Astrocyte of the spinal cord (primary cell): ENCODE results near the gene OSGEP.
"Not testable (repeated sequence)": the region's sequence is repeated elsewhere in the genome, so short reads cannot be mapped to it uniquely, and the experiment has no call there.

Experiments used
- DNase-seq: peaks from one replicate; pipeline ENCODE4 v3.0.0; 2011; ENCODE audit warnings: low read depth, low spot score
- H3K4me3 ChIP-seq: 2 replicates; pipeline ENCODE4 v1.5.1; 2011; ENCODE audit warnings: low read depth, mild to moderate bottlenecking, low read length, moderate library complexity
- in situ Hi-C: cut with HindIII; loops from 2 replicates; pipeline ENCODE4 v1.10.0; 2017; ENCODE audit warnings: low sequenced_read_pairs
- TF ChIP-seq, protein P1 (sequence below): IDR thresholded peaks from 2 replicates; pipeline ENCODE4 v1.5.1; 2012; ENCODE audit warnings: low read depth, mild to moderate bottlenecking, low read length, inconsistent platforms

Gene OSGEP

DNA sequence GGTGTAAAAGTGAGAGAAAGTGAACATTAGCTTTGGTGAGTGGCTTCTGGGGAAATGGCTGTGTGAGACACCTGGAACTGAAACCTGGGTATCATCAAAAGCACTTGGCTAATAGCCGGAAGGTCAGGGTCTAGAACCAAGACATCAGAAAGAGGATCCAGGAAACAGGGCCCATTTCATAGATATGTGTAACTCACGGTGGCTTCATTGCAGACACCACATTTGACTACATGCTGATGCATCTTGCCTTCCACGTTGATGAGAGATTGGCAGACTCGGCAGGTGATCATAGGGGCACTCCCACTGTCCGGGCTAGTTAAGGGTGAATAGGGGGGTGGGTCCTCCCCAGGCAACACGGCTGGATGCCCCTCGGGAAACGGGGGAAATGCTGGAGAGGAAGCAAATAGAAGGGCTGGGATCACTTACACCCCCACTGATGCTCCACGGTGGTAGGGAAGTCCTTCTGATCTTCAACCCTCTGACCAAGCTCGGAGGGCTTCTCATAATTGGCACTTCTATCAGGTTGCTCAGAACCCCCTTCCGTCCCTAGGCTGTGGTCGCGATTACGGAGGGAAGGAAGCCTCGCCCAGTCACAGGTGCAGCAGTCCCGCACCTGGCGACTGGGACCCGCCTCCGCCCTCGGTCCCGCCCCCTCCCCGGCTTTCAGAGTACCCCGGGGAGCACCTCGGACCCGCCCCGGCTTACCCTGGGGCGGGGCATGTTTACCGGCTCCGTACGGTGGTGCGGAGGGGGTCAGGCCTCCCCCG lies 6.0 kb upstream of the OSGEP start:
- in situ Hi-C loops: no loop called here
- H3K4me3 ChIP-seq: peak overlapping the region; percentile 92
- DNase-seq: no peak
- TF ChIP-seq, protein P1, sequence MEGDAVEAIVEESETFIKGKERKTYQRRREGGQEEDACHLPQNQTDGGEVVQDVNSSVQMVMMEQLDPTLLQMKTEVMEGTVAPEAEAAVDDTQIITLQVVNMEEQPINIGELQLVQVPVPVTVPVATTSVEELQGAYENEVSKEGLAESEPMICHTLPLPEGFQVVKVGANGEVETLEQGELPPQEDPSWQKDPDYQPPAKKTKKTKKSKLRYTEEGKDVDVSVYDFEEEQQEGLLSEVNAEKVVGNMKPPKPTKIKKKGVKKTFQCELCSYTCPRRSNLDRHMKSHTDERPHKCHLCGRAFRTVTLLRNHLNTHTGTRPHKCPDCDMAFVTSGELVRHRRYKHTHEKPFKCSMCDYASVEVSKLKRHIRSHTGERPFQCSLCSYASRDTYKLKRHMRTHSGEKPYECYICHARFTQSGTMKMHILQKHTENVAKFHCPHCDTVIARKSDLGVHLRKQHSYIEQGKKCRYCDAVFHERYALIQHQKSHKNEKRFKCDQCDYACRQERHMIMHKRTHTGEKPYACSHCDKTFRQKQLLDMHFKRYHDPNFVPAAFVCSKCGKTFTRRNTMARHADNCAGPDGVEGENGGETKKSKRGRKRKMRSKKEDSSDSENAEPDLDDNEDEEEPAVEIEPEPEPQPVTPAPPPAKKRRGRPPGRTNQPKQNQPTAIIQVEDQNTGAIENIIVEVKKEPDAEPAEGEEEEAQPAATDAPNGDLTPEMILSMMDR: no peak

DNA sequence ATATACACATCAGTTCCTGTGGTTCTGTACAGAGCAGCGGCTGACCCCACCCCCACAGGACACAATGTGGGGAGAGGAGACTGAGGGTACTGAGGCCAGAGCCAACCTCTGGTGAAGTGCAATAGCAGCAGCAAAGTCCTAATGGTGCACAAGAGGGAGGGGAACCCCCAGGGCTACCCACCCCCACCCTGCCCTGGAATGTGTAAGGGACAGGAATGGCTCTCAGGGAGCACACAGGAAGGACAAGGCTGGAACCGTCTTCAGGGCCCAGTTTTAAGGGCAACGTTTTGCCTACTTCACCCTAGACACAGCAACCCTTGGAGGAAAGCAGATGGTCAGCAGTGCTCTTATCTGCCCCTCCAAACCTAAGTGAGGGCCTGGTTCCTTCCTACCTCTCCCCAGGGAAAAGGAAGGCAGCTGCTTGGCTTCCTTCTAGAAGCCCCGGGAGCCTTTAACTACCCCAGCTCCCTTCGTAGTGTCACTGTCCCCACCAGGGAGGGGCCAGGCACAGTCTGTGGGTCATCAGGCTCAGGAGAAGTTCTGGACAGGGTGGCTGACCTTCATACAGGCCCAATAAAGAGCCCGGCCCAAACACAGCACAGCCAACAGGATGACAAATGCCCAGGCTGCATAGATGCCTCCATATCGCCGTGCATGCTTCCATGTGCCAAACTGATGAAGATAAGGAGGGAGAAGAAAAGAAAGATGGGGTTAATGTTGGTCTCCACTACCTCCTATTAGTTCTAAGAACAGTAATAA lies 3.6 kb upstream of the OSGEP start:
- in situ Hi-C loops: no loop called here
- TF ChIP-seq, protein P1: no peak
- DNase-seq: no peak
- no peak overlapping the region for H3K4me3 ChIP-seq

DNA sequence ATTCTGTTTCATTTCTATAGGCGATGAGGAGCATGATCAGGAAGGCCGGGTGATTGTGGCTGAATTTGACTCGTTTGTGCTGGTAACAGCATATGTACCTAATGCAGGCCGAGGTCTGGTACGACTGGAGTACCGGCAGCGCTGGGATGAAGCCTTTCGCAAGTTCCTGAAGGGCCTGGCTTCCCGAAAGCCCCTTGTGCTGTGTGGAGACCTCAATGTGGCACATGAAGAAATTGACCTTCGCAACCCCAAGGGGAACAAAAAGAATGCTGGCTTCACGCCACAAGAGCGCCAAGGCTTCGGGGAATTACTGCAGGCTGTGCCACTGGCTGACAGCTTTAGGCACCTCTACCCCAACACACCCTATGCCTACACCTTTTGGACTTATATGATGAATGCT lies 2.4 kb upstream of the OSGEP start:
- no peak for DNase-seq
- no peak overlapping the region for H3K4me3 ChIP-seq
- TF ChIP-seq, protein P1: no peak
- in situ Hi-C loops: no loop called here

DNA sequence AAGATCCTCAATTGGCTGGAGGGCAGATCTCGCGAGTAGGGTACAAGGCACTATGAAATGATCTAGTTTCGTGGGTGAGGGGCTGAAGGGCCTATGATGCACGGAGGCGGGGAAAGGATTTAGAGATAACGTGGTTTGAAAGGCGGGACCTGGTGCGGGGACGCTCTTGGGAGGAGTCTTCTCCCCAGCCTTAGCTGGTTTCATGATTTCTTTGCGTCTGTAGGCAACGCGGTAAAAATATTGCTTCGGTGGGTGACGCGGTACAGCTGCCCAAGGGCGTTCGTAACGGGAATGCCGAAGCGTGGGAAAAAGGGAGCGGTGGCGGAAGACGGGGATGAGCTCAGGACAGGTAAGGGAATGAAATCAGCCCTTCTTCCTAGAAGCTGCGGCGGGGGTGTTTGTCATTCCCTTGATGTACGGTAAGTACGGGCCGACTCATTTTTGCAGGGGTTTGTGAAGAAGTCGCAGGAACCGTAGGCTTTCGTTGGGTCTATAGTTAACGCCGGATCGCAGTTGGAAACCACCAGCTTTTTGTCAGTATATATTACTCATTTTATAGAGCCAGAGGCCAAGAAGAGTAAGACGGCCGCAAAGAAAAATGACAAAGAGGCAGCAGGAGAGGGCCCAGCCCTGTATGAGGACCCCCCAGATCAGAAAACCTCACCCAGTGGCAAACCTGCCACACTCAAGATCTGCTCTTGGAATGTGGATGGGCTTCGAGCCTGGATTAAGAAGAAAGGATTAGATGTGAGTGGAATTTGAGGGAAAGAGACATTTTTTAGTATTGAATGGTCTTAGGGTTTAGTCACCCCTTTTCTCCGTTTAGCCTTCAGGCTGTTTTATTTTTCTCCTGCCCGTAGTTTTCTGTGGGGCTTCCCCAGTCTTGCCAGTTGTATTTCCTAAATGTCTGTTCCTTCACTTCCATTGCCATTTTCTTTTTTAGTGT lies 1.0 kb upstream of the OSGEP start:
- in situ Hi-C loops: no loop called here
- TF ChIP-seq, protein P1: no peak

DNA sequence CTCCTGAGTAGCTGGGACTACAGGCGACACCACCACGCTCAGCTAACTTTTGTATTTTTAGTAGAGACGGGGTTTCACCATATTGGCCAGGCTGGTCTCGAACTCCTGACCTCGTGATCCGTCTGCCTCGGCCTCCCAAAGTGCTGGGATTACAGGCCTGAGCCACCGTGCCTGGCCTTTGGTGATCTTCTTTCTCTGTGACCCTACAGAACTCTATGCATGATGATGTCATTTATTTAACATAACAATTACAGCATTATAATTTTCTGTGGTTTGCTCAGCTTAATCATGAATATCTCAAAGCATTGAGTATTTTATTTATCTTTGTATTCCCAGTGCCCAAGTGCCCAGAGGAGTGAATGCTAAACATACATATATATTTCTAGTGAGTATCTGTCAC lies 1.8 kb downstream of the OSGEP start:
- DNase-seq, in situ Hi-C loops: not testable (repeated sequence)

More for the DNA sequence above, 1.0 kb upstream of the OSGEP start:
- no peak for DNase-seq
- peak overlapping the region; percentile 95 for H3K4me3 ChIP-seq

DNA sequence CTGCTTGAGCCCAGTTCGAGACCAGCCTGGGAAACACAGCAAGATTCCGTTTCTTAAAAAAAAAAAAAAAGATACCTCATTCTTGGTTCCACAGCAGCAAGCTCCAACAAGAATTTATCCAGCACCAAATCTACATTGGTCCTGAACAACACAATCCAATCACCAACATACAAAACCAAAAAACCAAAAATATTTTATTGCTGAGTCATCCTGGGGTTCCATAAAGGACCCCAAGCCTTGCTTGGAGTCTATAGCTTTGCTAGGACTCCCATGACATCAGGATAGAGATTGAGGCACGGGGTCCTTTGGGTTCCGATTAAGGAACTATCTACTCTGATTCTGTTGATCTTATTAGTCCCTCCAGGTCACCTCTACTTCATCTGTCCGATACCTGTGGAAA lies 7.7 kb downstream of the OSGEP start:
- in situ Hi-C loops: no loop called here
- TF ChIP-seq, protein P1: no peak

More for the DNA sequence above, 1.8 kb downstream of the OSGEP start:
- H3K4me3 ChIP-seq: not testable (repeated sequence)

DNA sequence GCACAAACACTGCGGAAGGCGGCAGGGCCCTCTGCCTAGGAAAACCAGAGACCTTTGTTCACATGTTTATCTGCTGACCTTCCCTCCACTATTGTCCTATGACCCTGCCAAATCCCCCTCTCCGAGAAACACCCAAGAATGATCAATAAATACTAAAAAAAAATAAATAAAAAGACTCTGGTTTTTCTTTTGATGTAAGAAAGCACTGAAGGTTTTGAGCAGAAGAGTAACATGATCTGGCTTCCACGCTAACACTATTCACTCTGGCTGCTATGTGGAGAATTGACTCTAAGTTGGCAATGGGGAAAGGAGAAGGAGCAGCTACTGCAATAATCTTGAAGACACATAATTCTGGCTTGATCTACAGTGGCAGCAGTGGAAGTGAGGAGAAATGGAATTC lies 11.0 kb downstream of the OSGEP start:
- DNase-seq, H3K4me3 ChIP-seq, in situ Hi-C loops: not testable (repeated sequence)

More for the DNA sequence above, 7.7 kb downstream of the OSGEP start:
- DNase-seq: no peak
- no peak overlapping the region for H3K4me3 ChIP-seq
